Measurements from ENCODE around the gene IFIT1B. TPM values are rescaled to one million over a fixed set of nuclear protein-coding genes. Genes with fewer than 3 reads are reported as not detected.

The IFIT1B gene
- total and polyA plus RNA-seq, 12 donors: 0.21 TPM; not detected in 11

DNA sequence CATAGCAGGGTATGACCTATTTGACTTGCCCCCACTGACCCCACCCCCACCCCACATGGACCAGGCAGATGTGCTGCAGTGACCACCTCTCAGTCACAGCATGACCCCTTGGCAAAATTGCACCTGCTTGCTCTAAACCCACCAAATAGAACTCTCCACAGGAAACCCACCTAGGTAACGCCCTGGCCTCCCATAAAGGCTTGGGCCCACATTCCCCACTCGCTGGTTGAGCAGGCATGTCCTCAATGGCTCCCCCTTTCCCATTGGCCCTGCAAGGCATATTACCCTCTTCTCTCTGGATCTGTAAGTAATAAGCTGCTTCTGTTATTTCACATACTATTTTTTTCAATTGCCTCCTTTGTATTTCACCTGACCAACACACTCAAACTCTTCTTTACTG, 17.3 kb downstream of the IFIT1B start:
- TF ChIP-seq, protein P1, sequence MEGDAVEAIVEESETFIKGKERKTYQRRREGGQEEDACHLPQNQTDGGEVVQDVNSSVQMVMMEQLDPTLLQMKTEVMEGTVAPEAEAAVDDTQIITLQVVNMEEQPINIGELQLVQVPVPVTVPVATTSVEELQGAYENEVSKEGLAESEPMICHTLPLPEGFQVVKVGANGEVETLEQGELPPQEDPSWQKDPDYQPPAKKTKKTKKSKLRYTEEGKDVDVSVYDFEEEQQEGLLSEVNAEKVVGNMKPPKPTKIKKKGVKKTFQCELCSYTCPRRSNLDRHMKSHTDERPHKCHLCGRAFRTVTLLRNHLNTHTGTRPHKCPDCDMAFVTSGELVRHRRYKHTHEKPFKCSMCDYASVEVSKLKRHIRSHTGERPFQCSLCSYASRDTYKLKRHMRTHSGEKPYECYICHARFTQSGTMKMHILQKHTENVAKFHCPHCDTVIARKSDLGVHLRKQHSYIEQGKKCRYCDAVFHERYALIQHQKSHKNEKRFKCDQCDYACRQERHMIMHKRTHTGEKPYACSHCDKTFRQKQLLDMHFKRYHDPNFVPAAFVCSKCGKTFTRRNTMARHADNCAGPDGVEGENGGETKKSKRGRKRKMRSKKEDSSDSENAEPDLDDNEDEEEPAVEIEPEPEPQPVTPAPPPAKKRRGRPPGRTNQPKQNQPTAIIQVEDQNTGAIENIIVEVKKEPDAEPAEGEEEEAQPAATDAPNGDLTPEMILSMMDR (IDR thresholded peaks at IDR 0.05): no peak
- H3K4me3 ChIP-seq: peak overlapping the region in 3 of 10 donors; percentile 75 to 78 (median 78)
- H3K27me3 ChIP-seq: no peaks in the 10 kb centered on the region
- peaks cover 0 to 89% (median 59%) of the 10 kb centered on the region in 9 donors for H3K4me1 ChIP-seq
- intact Hi-C loops (cut with DNase I): no loop called here
- DNase-seq (no peak), ATAC-seq (no peak)
- peaks cover 0 to 19% (median 0%) of the 10 kb centered on the region in 9 donors for H3K36me3 ChIP-seq
- H3K9me3 ChIP-seq: peaks cover 0 to 10% (median 0%) of the 10 kb centered on the region in 11 donors
- WGBS, 2 donors: 80 to 90% methylated on average over 2 of the region's 2 CpGs
- H3K27ac ChIP-seq: no peak overlapping the region

DNA sequence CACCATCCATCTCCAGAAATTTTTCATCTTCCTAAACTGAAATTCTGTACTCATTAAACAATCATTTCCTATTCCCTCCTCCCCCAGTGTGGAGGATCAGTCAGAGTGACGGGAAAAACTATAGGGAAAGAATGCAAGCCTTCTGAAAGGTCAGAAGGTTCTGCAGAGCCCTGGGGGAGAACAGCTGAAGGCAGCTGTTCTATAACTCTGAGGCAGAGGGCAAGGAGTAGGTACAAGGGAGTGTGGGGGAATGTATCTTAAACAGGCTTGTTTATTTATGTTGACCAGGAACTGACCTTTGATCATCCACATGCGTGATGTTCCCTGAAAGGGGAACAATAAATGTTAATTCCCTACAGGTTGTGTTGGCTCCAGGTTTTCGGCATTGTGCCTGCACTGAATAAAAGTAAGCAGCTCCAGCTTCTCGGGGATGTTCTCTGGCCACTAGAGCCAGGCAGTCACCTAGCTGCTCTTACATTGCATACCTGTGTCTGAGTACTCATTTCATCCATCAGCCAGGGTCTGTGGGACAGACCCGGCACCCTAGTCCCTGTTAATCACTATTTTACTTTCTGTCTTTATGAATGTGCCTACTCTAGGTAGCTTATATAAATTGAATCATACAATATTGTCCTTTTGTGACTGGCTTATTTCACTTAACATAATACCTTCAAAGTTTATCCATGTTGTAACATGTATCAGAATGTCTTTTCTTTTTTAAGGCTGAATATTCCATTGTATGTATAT, 20.3 kb downstream of the IFIT1B start:
- TF ChIP-seq, protein P1 (IDR thresholded peaks at IDR 0.05): no peak
- Histone ChIP-seq H3K27me3 (no peaks in the 10 kb centered on the region), H3K4me3 (peak overlapping the region in 1 of 10 donors; percentile 13), H3K27ac (peak overlapping the region in 1 of 10 donors; percentile 34), H3K4me1 (peaks cover 0 to 74% (median 34%) of the 10 kb centered on the region in 9 donors), H3K9me3 (peaks cover 0 to 10% (median 0%) of the 10 kb centered on the region in 11 donors), H3K36me3 (peaks cover 0 to 48% (median 11%) of the 10 kb centered on the region in 9 donors)
- intact Hi-C loops (cut with DNase I): no loop called here
- no peak for DNase-seq
- ATAC-seq: no peak
- WGBS, 2 donors: 55 to 66% methylated on average over 5 of the region's 5 CpGs

DNA sequence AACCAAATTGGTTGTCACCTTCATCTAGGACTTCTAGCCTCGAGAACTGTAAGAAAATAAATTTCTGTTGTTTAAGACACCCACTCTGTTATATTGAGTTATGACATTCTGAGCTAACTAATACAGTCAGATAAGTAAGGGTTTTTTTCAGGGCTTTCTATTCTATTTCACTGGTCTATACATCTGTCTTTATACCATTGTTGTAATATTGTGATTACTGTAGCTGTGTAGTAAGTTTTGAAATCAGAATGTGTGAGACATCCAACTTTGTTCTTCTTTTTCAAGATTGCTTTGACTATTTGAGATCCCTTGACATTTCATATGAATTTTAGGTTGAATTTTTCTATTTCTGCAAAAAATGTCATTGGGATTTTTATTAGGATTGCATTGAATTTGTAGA, 22.1 kb downstream of the IFIT1B start:
- peaks cover 0 to 65% (median 19%) of the 10 kb centered on the region in 9 donors for H3K36me3 ChIP-seq
- WGBS, 2 donors: 82 to 86% methylated on average over 1 of the region's 1 CpG

DNA sequence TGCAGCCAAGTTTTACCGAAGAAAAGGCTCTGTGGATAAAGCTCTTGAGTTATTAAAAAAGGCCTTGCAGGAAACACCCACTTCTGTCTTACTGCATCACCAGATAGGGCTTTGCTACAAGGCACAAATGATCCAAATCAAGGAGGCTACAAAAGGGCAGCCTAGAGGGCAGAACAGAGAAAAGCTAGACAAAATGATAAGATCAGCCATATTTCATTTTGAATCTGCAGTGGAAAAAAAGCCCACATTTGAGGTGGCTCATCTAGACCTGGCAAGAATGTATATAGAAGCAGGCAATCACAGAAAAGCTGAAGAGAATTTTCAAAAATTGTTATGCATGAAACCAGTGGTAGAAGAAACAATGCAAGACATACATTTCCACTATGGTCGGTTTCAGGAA, 25.2 kb downstream of the IFIT1B start:
- intact Hi-C loops (cut with DNase I): no loop called here
- Histone ChIP-seq H3K27me3 (no peaks in the 10 kb centered on the region), H3K4me3 (no peak overlapping the region), H3K36me3 (peaks cover 0 to 62% (median 19%) of the 10 kb centered on the region in 9 donors), H3K9me3 (peaks cover 0 to 17% (median 0%) of the 10 kb centered on the region in 11 donors), H3K27ac (no peak overlapping the region), H3K4me1 (peaks cover 0 to 28% (median 5%) of the 10 kb centered on the region in 9 donors)
- 88 to 93% methylated on average over 2 of the region's 2 CpGs for WGBS, 2 donors
- TF ChIP-seq, protein P1 (IDR thresholded peaks at IDR 0.05): no peak
- ATAC-seq: no peak
- no peak for DNase-seq

More for the DNA sequence above, 22.1 kb downstream of the IFIT1B start:
- intact Hi-C loops (cut with DNase I): no loop called here
- DNase-seq (no peak), ATAC-seq (no peak)
- H3K9me3 ChIP-seq: peaks cover 0 to 10% (median 0%) of the 10 kb centered on the region in 11 donors
- H3K4me1 ChIP-seq: peaks cover 0 to 57% (median 16%) of the 10 kb centered on the region in 9 donors
- TF ChIP-seq, protein P1 (IDR thresholded peaks at IDR 0.05): no peak
- no peaks in the 10 kb centered on the region for H3K27me3 ChIP-seq
- H3K4me3 ChIP-seq: no peak overlapping the region
- no peak overlapping the region for H3K27ac ChIP-seq
